ENCODE measurements around the gene GARNL3.

- TF ChIP-seq HNRNPL (IDR thresholded peaks at IDR 0.05; ENCODE audit: low read depth, low read length) (no peak), ARNTL (CRISPR knock-in tag; IDR thresholded peaks at IDR 0.05) (no peak; the same call in 1 of the 2 replicates), HNRNPLL (IDR thresholded peaks at IDR 0.05; ENCODE audit: low read depth, low read length, poor library complexity, severe bottlenecking) (peak; percentile 70), ZNF274 (CRISPR knock-in tag; IDR thresholded peaks at IDR 0.05) (no peak), POLR2A (IDR thresholded peaks at IDR 0.05; ENCODE audit: insufficient read depth in 1 of 2, low read depth in 2 of 2, low read length in 2 of 2) (peak in 1 of 2 experiments; percentile 89; a peak in 2 of 4 replicates), HDAC2 (CRISPR knock-in tag; IDR thresholded peaks at IDR 0.05) (no peak), CTCF (CRISPR knock-in tag; IDR thresholded peaks at IDR 0.05) (peak; percentile 48)
- TF ChIP-seq, protein P1, sequence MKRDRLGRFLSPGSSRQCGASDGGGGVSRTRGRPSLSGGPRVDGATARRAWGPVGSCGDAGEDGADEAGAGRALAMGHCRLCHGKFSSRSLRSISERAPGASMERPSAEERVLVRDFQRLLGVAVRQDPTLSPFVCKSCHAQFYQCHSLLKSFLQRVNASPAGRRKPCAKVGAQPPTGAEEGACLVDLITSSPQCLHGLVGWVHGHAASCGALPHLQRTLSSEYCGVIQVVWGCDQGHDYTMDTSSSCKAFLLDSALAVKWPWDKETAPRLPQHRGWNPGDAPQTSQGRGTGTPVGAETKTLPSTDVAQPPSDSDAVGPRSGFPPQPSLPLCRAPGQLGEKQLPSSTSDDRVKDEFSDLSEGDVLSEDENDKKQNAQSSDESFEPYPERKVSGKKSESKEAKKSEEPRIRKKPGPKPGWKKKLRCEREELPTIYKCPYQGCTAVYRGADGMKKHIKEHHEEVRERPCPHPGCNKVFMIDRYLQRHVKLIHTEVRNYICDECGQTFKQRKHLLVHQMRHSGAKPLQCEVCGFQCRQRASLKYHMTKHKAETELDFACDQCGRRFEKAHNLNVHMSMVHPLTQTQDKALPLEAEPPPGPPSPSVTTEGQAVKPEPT (CRISPR knock-in tag; IDR thresholded peaks at IDR 0.05; ENCODE audit: low read depth): no peak
Measured at GRCh38 chr9:127396808-127397645, 132.5 kb downstream of the GARNL3 start, which contains the start of gene SLC2A8.
